ENCODE measurements around the gene MBP.

DNA sequence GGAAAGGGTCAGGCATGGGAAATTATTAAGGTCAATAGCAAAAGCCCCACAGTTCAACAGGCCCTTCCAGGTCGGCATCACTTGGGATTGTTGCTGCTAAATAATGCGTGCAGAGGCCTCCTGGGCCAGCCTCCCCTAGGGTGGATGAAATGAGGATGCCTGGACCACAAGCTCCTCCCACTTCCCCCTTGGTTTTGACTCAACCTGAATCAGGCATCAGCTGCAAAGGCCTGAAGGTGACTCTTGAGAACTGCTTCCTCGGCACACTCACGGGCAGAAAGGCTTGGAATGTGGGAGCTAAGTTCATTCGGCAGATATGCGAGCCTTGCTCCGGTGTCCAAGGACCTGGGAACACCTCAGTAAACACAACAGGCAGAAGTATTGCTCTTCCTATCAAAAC, 69.3 kb downstream of the MBP start:
- no peak for TF ChIP-seq POLR2A (IDR thresholded peaks at IDR 0.05)
- TF ChIP-seq, protein P1, sequence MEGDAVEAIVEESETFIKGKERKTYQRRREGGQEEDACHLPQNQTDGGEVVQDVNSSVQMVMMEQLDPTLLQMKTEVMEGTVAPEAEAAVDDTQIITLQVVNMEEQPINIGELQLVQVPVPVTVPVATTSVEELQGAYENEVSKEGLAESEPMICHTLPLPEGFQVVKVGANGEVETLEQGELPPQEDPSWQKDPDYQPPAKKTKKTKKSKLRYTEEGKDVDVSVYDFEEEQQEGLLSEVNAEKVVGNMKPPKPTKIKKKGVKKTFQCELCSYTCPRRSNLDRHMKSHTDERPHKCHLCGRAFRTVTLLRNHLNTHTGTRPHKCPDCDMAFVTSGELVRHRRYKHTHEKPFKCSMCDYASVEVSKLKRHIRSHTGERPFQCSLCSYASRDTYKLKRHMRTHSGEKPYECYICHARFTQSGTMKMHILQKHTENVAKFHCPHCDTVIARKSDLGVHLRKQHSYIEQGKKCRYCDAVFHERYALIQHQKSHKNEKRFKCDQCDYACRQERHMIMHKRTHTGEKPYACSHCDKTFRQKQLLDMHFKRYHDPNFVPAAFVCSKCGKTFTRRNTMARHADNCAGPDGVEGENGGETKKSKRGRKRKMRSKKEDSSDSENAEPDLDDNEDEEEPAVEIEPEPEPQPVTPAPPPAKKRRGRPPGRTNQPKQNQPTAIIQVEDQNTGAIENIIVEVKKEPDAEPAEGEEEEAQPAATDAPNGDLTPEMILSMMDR (IDR thresholded peaks at IDR 0.05) = no peak

All from lower leg skin (tissue), 3 donors.